T-helper 2 cell treated with Interferon-gamma antibody and Interleukin-4, amounts not matched to agents 100 ng/mL and 5 ng/mL, for 36 hours (primary cell): ENCODE results near the gene NINL. TPM values are rescaled to one million over a fixed set of nuclear protein-coding genes. Genes with fewer than 3 reads are reported as not detected.
"Not testable (repeated sequence)": the region's sequence is repeated elsewhere in the genome, so short reads cannot be mapped to it uniquely, and the experiment has no call there.

Source experiments
- intact Hi-C: fragments of 100-400 bp; cut with micrococcal nuclease; formaldehyde crosslinking; loops from one replicate; pipeline ENCODE4 v1.15.1; 2023
- total RNA-seq: library from RNA; stranded (reverse); gene quantifications from 2 replicates; pipeline ENCODE4 v1.2.3, GENCODE V29; 2022

NINL gene
- total RNA-seq: 3.4 and 5.2 TPM in 2 replicates

DNA sequence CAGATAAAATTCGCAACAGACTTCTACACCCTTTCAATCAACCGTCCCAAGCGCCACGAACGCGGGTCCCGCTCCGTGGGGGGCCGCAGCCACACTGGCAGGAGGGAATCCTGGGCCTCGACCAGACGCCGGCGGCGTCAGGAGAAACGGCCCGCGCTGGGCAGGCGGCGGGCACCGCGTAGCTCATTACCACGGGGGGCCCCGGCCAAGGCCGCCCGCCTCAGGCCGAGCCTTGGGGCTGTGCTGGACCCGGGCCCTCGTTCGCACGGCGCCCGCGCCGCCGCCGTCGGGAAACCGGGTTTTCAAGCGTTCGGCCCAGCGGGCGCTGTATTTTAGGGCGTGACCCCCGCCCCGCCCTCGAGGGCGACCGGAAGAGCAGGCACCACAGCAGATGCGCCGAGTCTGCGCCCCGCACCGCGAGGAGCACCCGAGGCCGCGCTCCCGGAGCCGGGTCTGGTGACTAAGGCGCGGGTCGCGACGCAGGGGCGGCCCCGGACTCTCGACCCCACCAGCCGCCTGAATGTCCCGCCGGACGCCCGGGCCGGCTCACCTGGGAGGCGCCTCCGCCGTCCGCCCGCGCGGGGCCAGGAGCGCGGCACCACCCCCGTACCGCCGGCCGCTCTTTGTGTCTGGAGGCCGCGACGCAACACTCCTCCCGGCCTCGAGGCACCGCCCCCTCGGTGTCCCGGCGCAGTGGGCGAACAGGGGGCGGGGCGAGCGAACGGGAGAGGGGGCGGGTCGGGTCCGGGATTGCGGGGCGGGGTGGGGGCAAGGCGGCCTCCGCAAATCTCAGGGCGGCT, at the start of gene NINL:
NINL (minus strand) TSS at position 627 of the 800 bp plus-strand sequence. CDS start 58,944 bp downstream, outside the sequence.
- intact Hi-C loops: loop anchor here (1.0 kb wide), 2 partner anchors 39 to 111 kb away; partner anchors contain the start of genes NANP and ZNF337

- intact Hi-C loops: no loop called here
Measured at GRCh38 chr20:25632940-25633790, 47.8 kb upstream of the NINL start.

- intact Hi-C loops: not testable (repeated sequence)
Measured at GRCh38 chr20:25630615-25631014, 45.3 kb upstream of the NINL start.

GRCh38 chr20:25629816-25630499, 44.6 kb upstream of the NINL start:
- intact Hi-C loops: no loop called here

- intact Hi-C loops: no loop called here
Measured at GRCh38 chr20:25626779-25627178, 41.4 kb upstream of the NINL start.

DNA sequence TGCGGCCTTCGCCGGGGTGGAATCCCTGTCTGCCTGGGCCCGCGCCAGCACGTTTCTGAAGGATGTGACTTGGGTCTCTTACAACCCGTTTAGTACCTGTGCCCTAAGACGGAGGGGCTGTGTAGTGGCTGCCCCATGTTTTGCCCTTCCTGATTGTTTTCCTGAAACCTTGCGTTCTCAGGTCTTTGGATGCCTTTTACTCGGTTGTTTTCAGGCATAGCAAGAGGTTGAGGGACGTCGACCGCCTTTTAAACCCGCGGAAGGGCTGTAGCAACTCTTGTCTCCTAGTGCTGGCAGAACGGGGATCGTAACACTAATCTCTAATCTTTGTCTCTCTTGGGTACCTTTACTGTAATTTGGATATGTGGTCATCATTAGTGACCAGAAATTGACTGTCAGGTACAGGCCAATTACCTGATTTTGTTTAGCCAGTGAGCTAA, 39.2 kb upstream of the NINL start:
- intact Hi-C loops: loop anchor here (1.0 to 5.0 kb wide), 5 partner anchors 39 to 677 kb away; partner anchors contain the start of genes ABHD12, CST7, GINS1 and NINL

- intact Hi-C loops: loop anchor here (1.0 to 5.0 kb wide), 6 partner anchors 39 to 677 kb away; partner anchors contain the start of genes ABHD12, CST7, GINS1 and NINL
Measured at GRCh38 chr20:25623736-25624499, 38.6 kb upstream of the NINL start, which contains the start of gene NANP. Gene NANP (minus strand): TSS chr20:25624014. CDS start chr20:25623948, 66 bp downstream.

DNA sequence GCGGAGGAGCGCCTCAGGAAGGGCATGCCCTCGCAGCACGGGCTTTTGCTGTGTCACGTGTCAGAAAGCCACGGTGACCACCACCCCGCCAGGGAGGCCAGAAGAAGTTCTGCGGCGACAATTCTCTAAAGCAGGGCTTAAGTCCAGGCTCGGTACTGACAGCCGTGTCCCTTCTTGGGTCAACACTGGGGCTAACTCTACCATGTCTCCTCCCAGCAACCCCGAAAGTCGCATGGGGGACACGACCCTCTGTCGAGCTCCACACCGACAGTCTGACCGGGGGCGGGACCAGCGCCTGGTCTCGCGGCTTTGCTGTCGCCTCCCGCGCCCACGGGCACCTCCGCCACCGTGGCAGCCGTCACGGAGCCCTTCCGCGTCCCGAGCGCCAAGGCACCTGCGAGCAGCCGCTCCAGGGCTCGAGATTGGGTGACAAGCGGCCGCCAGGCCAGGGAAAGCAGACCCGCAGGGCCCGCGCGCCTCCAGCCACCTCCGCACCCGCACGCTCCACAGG, 37.9 kb upstream of the NINL start:
- intact Hi-C loops: loop anchor here (2.0 to 5.0 kb wide), 3 partner anchors 216 to 676 kb away; partner anchors contain the start of genes CST7 and GINS1

- intact Hi-C loops: loop anchor here (2.0 to 5.0 kb wide), 3 partner anchors 215 to 675 kb away; partner anchors contain the start of genes CST7 and GINS1
Measured at GRCh38 chr20:25622450-25623224, 37.3 kb upstream of the NINL start.

DNA sequence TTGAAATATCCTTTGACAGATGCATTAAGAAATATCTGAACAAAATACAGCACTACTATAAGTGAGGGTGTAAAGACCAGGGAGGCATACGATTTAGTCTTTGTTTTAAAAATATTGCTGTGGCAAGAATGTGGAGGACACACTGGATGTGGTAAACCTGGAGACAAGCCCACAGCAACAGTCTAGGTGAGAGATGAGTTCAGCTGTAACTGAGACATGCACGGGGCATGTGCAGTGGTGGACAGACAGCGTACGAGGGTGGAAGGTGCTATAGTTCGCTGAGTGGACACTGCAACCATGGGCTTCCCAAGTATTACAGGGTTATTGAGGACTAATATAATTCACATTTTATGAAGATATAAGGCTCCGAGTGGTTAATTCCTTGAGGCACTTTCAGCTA, 36.7 kb upstream of the NINL start:
- intact Hi-C loops: loop anchor here (2.0 to 5.0 kb wide), 3 partner anchors 215 to 675 kb away; partner anchors contain the start of genes CST7 and GINS1

GRCh38 chr20:25619514-25619913, 34.2 kb upstream of the NINL start:
- intact Hi-C loops: no loop called here

- intact Hi-C loops: no loop called here
Measured at GRCh38 chr20:25608774-25609173, 23.4 kb upstream of the NINL start.

GRCh38 chr20:25606094-25606695, 20.9 kb upstream of the NINL start:
- intact Hi-C loops: no loop called here

GRCh38 chr20:25605148-25605547, 19.8 kb upstream of the NINL start:
- intact Hi-C loops: no loop called here

DNA sequence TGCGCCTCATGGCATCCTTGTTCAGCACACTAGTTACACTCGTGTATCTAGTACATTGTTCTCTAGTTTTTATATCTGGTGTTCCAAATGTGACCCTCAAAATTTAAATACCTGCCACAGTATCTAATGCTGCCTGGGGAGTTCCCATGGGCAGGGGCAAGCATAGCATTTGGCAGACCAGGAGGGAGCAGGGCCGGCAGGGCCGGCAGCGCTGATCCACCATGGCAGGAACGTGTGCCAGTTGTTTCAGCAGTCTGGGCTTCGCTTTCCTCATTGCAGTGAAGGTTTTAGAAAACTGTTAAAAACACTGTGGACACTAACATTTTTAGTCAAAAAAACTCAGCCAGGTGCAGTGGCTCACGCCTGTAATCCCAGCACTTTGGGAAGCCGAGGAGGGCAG, 19.3 kb upstream of the NINL start:
- intact Hi-C loops: no loop called here

DNA sequence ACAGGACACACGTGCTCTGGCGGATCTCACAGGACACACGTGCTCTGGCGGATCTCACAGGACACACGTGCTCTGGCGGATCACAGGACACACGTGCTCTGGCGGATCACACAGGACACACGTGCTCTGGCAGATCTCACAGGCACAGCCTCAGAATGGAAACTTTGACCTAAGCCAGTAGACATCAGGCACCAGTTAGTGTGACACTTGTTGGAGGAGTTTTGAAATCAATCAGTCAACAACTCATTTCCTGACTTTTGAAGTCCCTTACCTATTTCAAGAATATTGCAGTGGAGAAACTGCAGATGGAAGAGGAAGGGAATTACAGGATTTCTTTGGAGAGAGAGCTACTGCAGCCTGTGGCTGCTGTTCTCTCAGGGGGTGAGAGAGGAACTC, 17.6 kb upstream of the NINL start:
- intact Hi-C loops: not testable (repeated sequence)

GRCh38 chr20:25602191-25602913, 17.0 kb upstream of the NINL start:
- intact Hi-C loops: not testable (repeated sequence)

- intact Hi-C loops: no loop called here
Measured at GRCh38 chr20:25601659-25602058, 16.3 kb upstream of the NINL start.
